Measurements from ENCODE around the gene RASA3.

GRCh38 chr13:113964251-113964995 is 168.0 kb downstream of the RASA3 start:
- TF ChIP-seq CTCF (IDR thresholded peaks at IDR 0.05; ENCODE audit: extremely low read depth in 1 of 2, insufficient read depth in 1 of 2, low read depth in 1 of 2, low read length in 2 of 2), result no peak
- TF ChIP-seq EZH2 (IDR thresholded peaks at IDR 0.05; ENCODE audit: borderline replicate concordance, low read depth, low read length, severe bottlenecking), result no peak
- no peak for TF ChIP-seq MAX (IDR thresholded peaks at IDR 0.05; ENCODE audit: insufficient read depth, insufficient read length)
- no peak for TF ChIP-seq POLR2A (IDR thresholded peaks at IDR 0.05; ENCODE audit: low read depth, low read length)

Data from endothelial cell of umbilical vein (primary cell).